Measurements from ENCODE around the gene SYS1. TPM values are rescaled to one million over a fixed set of nuclear protein-coding genes. Genes with fewer than 3 reads are reported as not detected.
A peak's percentile ranks its signal among the peaks of the same experiment; 100 is the strongest.

SYS1 gene
- total RNA-seq, 2 experiments from 2014 or later, result 28.0 to 30.8 TPM

DNA sequence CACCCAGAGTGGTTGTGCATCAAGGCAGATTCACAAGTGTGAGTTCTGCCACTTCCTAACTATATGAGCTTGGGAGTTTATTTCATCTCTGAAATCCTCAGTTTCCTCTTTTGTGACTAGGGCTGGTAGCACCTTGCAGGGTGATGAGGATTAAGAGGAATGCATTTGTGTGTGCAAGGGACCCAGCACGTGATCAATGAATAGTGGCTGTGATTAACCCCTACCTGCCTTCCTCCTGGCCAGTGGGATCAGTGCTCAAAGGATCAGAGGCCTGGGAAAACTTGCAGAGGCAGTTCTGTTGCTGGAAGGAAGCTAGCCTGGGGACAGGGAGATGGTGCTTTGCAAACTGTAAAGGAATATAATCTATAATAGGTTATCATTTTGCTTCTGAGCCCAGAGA lies 22.0 kb upstream of the SYS1 start:
- DNase-seq (no peak), ATAC-seq (no peak)
- Mint-ChIP-seq H3K4me1 (ENCODE audit: low read depth) (peaks cover 12% of the 10 kb centered on the region), H3K36me3 (ENCODE audit: low read depth) (no peaks in the 10 kb centered on the region), H3K4me3 (no peak overlapping the region), H3K27me3 (ENCODE audit: low read depth) (no peaks in the 10 kb centered on the region), H3K9me3 (ENCODE audit: insufficient read depth) (no peaks in the 10 kb centered on the region), H3K27ac (no peak overlapping the region)
- ChIA-PET POLR2A (interaction anchor here (0.6 kb wide), 1 partner anchor 12 kb away, joined by 3 read pairs; no protein-coding TSS in a partner anchor), CTCF (interaction anchor here (1.2 to 2.5 kb wide), 2 partner anchors 33 to 96 kb away, joined by 3 to 7 read pairs; no protein-coding TSS in a partner anchor)

DNA sequence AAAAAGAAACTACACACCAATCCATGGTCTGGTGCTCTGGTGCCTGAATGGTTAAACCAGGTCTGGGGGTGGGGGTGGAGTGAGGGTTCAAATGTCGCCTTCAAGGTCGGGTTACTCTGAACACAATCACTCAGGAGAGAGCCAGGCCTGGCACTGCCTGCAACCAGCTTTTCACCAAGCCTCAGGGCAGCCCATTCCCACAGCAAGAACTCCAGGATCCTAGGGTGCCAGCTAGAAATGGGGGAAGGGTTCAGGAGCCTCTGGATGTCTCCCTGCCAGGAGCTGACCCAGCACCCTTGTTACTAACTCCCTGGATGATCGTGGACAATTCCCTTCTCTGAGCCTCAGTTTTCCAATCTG lies 21.4 kb upstream of the SYS1 start:
- H3K27ac Mint-ChIP-seq, result no peak overlapping the region
- H3K9me3 Mint-ChIP-seq (ENCODE audit: insufficient read depth), result no peaks in the 10 kb centered on the region
- H3K27me3 Mint-ChIP-seq (ENCODE audit: low read depth), result no peaks in the 10 kb centered on the region
- POLR2A ChIA-PET, result no interaction called here
- no peaks in the 10 kb centered on the region for H3K36me3 Mint-ChIP-seq (ENCODE audit: low read depth)
- H3K4me1 Mint-ChIP-seq (ENCODE audit: low read depth), result peaks cover 18% of the 10 kb centered on the region
- no peak overlapping the region for H3K4me3 Mint-ChIP-seq
- DNase-seq (no peak), ATAC-seq (no peak)
- CTCF ChIA-PET, result interaction anchor here (1.2 to 2.5 kb wide), 2 partner anchors 32 to 95 kb away, joined by 3 to 7 read pairs; no protein-coding TSS in a partner anchor

DNA sequence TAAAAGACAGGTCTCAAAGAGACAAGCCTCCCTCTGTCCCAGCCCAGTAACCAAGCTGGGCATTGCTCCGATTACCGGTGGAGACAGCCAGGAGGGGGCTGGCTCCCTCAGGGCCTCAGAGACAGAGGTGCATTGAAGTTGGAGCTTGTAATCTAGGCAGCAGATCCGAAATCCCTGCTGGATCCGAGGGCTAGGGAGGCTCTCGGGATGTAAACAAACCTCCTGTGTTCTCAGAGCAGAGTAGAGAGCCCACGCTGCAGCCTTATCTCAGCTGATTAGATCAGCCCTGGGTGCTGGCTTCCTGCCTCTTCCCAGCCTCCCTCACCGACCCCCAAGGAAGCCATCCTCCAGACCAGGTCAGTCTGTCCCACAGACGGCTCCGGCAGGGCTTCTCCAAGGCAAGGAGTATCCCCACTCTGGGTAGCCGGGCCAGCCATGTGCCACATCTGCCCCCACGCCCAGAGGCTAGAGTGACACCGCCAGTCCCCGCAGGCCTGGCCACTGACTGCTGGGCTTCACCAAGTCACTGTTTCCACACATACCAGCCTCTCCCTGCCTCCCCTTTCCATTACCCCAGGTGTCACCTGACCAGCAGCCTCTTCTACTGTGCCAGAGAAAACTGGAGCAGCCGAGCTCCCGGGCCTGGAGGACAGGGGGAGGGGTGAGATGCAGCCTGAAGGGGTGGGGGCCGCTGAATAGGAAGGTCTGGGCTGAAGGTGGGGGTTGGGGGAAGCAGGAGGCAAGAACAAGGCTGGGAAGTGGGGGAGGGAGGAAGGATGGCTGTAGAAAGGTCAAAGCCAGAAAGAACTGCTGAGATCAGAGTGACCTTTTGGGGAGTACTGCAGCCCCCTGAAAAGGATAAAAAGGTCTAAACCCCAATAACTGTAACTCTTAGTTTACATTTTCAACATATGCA lies 20.8 kb upstream of the SYS1 start:
- H3K27me3 Mint-ChIP-seq (ENCODE audit: low read depth), result no peaks in the 10 kb centered on the region
- H3K36me3 Mint-ChIP-seq (ENCODE audit: low read depth), result no peaks in the 10 kb centered on the region
- ATAC-seq (no peak), DNase-seq (no peak)
- CTCF ChIA-PET, result interaction anchor here (1.0 to 2.8 kb wide), 4 partner anchors 21 to 95 kb away, joined by 3 to 7 read pairs (median 5); partner anchors contain the start of gene SYS1
- H3K27ac Mint-ChIP-seq, result no peak overlapping the region
- no peaks in the 10 kb centered on the region for H3K9me3 Mint-ChIP-seq (ENCODE audit: insufficient read depth)
- H3K4me3 Mint-ChIP-seq, result no peak overlapping the region
- H3K4me1 Mint-ChIP-seq (ENCODE audit: low read depth), result peaks cover 24% of the 10 kb centered on the region
- POLR2A ChIA-PET, result no interaction called here

DNA sequence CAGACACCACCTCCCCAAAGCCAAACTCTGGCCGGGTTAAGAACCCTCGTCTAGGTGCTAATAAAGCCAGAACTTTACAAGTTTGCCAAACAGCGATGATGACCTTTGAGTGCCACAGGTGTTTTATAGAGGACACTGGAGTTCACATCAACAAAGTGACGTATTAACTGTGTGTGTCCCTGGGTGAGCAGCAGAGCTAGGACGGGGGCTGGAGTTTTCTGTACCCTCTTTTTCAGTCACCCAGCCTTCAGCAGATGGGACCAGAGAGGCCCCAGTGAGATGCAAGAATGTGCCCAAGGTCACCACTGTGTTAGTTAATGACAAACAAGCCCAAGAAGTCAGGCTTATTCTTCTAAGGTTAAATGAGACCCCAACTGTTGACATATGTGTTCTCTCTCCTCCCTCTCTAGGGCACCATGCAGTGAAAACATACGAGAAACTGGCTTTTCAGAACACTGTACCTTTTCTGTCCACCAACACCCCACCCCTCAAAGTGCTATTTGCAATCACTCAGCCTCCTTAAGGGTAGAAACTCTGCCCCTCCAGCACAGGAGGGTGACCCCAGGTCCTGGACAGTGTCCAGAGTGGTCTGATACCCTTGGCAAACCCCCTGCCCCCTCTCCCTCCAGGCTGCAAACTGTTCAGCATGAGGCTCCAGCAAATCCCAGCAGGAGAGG lies 20.0 kb upstream of the SYS1 start:
- DNase-seq, result no peak
- POLR2A ChIA-PET, result interaction anchor here (1.5 kb wide), 1 partner anchor 20 kb away, joined by 4 read pairs; the partner anchor contains the start of gene SYS1

DNA sequence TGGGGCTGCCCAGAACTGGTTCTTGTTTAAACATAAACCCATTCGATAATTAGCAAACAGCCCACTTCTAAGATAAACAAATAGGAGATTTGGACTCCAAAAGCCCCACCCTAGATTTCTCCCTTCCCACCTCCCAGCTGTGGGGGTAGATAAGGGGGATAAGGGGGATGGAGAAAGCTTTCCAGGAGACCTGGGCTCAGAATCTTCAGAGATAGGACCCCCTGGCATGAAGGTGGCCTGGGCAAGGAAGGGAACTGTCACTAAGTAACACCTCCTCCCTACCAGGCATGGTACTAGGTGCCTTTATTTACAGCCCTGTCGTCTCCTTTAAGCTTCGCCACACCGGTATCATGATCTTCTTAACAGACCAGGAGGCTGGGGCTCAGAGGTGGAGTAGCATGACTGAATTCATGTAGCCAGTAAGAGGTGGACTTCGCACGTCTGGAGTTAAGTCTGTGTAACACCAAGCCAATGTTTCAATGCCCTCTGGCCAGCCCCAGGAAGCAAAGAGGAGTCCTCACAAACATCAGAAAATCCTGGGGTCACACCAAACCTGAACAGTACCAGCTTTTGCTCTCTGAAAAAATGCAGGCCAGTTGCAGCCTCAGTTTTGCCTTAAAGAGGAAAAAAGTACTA lies 19.3 kb upstream of the SYS1 start:
- Mint-ChIP-seq H3K9me3 (ENCODE audit: insufficient read depth) (no peaks in the 10 kb centered on the region), H3K4me3 (no peak overlapping the region), H3K27ac (no peak overlapping the region), H3K4me1 (ENCODE audit: low read depth) (peaks cover 33% of the 10 kb centered on the region), H3K36me3 (ENCODE audit: low read depth) (no peaks in the 10 kb centered on the region), H3K27me3 (ENCODE audit: low read depth) (no peaks in the 10 kb centered on the region)
- no peak for ATAC-seq
- POLR2A ChIA-PET, result interaction anchor here (1.5 kb wide), 1 partner anchor 20 kb away, joined by 4 read pairs; the partner anchor contains the start of gene SYS1
- no peak for DNase-seq
- CTCF ChIA-PET, result interaction anchor here (1.7 to 2.8 kb wide), 3 partner anchors 12 to 25 kb away, joined by 4 to 7 read pairs (median 7); partner anchors contain the start of gene SYS1

More for the DNA sequence above, 20.0 kb upstream of the SYS1 start:
- no peak overlapping the region for H3K27ac Mint-ChIP-seq
- no peaks in the 10 kb centered on the region for H3K9me3 Mint-ChIP-seq (ENCODE audit: insufficient read depth)
- no peaks in the 10 kb centered on the region for H3K27me3 Mint-ChIP-seq (ENCODE audit: low read depth)
- ATAC-seq, result no peak
- CTCF ChIA-PET, result interaction anchor here (1.0 to 2.8 kb wide), 4 partner anchors 13 to 31 kb away, joined by 3 to 7 read pairs (median 6); partner anchors contain the start of gene SYS1
- H3K36me3 Mint-ChIP-seq (ENCODE audit: low read depth), result no peaks in the 10 kb centered on the region
- H3K4me1 Mint-ChIP-seq (ENCODE audit: low read depth), result peaks cover 31% of the 10 kb centered on the region
- H3K4me3 Mint-ChIP-seq, result no peak overlapping the region

DNA sequence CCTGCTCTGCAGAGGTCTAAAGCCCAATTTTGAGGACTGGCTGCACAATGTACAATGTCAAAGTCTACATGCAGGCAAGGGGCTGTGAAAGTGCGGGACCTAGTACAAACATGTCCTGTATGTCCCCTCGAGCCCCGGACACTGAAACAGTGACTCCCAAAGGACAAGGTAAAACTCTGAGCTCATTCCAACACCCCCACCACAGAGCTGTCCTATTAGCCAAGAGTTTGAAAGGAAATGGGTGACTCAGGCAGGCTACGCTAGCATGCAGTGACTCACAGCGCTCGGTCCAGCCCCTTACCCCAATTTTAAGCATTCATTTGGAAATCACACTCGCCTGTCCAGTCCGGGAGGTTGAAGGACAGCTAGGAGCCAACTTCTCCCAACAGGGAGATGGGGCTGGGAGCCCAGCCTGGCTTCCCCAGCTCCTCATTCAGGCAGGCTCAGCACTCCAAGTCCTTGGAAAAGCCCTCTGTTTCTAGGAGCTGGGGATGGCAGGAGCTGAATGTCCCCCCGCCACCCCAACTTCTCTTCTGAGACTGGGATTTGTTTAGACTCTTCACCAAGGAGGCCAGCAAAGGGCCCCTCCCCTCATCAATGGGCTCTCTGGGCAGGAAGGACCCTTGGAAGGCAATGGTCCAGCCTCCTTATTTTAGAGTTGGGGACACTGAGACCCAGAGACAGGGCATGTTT lies 18.6 kb upstream of the SYS1 start:
- Mint-ChIP-seq H3K27ac (no peak overlapping the region), H3K9me3 (ENCODE audit: insufficient read depth) (no peaks in the 10 kb centered on the region), H3K27me3 (ENCODE audit: low read depth) (no peaks in the 10 kb centered on the region), H3K36me3 (ENCODE audit: low read depth) (no peaks in the 10 kb centered on the region), H3K4me1 (ENCODE audit: low read depth) (peaks cover 34% of the 10 kb centered on the region), H3K4me3 (no peak overlapping the region)
- ATAC-seq (no peak), DNase-seq (no peak)
- CTCF ChIA-PET, result interaction anchor here (0.6 to 2.8 kb wide), 6 partner anchors 9 to 106 kb away, joined by 3 to 7 read pairs (median 4); partner anchors contain the start of gene SYS1
- POLR2A ChIA-PET, result interaction anchor here (1.5 kb wide), 1 partner anchor 19 kb away, joined by 4 read pairs; the partner anchor contains the start of gene SYS1

DNA sequence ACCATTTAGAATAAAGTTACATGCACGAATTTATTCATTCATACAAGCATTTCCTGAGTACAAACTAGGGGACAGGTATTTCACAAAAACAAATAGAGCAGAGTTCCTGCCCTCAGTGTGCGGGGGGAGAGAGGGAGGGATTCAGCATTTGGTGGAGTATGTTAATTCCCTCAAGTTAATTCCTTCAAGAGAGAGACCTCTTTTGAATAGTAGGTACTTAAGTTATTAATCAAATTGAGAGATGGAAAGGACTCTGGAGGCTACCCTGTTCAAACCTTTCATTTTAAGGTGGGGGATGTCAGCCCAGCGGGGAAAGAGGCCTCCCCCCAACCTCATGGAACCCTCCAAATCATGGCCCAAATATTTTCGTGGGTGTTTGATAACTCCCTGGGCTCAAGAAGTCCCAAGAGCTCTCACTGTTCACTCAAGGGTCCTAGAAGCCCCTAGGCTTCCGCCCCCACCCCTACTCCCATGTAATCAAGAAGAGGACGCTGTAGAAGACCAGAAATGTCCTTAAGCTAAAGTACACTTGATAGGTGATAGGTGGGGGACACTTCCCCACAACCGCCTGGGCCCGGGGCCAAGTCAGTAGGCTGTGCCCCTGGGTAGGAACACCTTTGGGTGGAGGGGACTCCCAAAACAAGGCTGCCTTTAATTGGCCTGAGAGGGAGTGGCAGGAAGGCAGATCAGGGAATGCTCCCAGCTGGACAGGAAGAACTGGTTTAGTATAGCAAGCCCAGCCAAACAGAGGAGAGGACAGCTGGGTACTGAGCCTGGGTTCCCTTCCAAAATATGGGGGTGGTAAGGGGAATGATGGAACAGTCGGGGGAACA lies 17.6 kb upstream of the SYS1 start:
- Mint-ChIP-seq H3K27ac (no peak overlapping the region), H3K9me3 (ENCODE audit: insufficient read depth) (no peaks in the 10 kb centered on the region), H3K36me3 (ENCODE audit: low read depth) (no peaks in the 10 kb centered on the region), H3K27me3 (ENCODE audit: low read depth) (no peaks in the 10 kb centered on the region), H3K4me1 (ENCODE audit: low read depth) (peaks cover 36% of the 10 kb centered on the region), H3K4me3 (no peak overlapping the region)
- ChIA-PET CTCF (interaction anchor here (1.3 to 3.7 kb wide), 4 partner anchors 9 to 92 kb away, joined by 6 to 17 read pairs (median 12); partner anchors contain the start of gene SYS1), POLR2A (interaction anchor here (1.2 kb wide), 1 partner anchor 74 kb away, joined by 3 read pairs; no protein-coding TSS in a partner anchor)
- DNase-seq (no peak), ATAC-seq (no peak)

DNA sequence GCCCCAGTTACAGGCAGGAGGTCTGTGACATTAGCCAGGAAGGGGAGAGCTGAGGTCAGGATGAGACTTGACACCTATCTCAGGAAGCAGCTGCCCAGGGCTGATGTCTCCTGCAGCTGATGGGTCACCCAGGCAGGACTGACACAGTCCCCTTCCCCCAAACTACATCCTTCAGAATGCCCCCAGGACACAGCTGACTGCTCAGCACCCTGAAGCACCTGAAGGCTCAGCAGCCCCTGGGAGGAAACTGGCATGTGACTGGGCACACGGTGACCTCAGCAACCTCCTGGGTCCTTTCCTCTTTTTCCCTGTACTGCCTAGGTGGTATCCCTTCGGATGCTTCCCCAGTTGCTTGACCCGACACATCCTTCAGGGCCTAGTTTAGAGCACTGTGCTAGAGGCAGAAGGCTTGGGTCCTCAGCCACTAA lies 16.7 kb upstream of the SYS1 start:
- Mint-ChIP-seq H3K9me3 (ENCODE audit: insufficient read depth) (no peaks in the 10 kb centered on the region), H3K27me3 (ENCODE audit: low read depth) (peaks cover 2% of the 10 kb centered on the region), H3K27ac (no peak overlapping the region), H3K36me3 (ENCODE audit: low read depth) (no peaks in the 10 kb centered on the region), H3K4me1 (ENCODE audit: low read depth) (peaks cover 36% of the 10 kb centered on the region), H3K4me3 (no peak overlapping the region)
- no peak for DNase-seq
- POLR2A ChIA-PET, result interaction anchor here (0.6 to 1.4 kb wide), 6 partner anchors 11 to 376 kb away, joined by 3 to 6 read pairs (median 4); partner anchors contain the start of gene SYS1
- no peak for ATAC-seq
- CTCF ChIA-PET, result interaction anchor here (0.6 to 3.7 kb wide), 11 partner anchors 8 to 91 kb away, joined by 3 to 17 read pairs (median 6); partner anchors contain the start of gene SYS1

DNA sequence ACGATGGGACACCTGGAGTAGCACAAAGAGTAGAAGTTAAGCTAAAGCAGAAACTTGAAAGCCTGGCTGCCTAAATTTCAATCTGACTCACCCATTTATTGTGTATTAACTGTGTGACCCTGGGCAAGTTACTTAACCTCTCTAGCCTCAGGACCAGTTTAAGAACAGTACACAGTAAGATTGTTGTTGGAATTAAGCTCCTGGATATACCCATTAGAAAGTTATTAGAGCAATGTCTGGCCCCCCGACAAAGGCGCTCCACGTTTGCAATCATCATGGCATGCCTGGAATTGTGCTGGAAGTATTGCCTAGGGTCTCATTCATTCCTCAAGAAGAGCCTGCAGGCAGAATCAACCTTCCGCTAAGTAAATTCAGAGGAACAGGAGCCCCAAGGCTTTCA lies 16.1 kb upstream of the SYS1 start:
- Mint-ChIP-seq H3K36me3 (ENCODE audit: low read depth) (no peaks in the 10 kb centered on the region), H3K4me3 (peak overlapping the region; percentile 78), H3K4me1 (ENCODE audit: low read depth) (peaks cover 36% of the 10 kb centered on the region), H3K27ac (no peak overlapping the region), H3K9me3 (ENCODE audit: insufficient read depth) (no peaks in the 10 kb centered on the region), H3K27me3 (ENCODE audit: low read depth) (peaks cover 2% of the 10 kb centered on the region)
- POLR2A ChIA-PET, result interaction anchor here (0.6 to 1.4 kb wide), 6 partner anchors 8 to 377 kb away, joined by 3 to 6 read pairs (median 4); partner anchors contain the start of gene SYS1
- CTCF ChIA-PET, result interaction anchor here (1.0 to 3.7 kb wide), 12 partner anchors 8 to 250 kb away, joined by 3 to 17 read pairs (median 6); partner anchors contain the start of gene SYS1
- no peak for ATAC-seq
- DNase-seq, result no peak
